Mucosa of rectum (tissue), 2 donors: ENCODE data around the gene AFG1L.
"Not testable (repeated sequence)": the region's sequence is repeated elsewhere in the genome, so short reads cannot be mapped to it uniquely, and the experiment has no call there.

Experiments used
- H3K27ac ChIP-seq, 2 donors: one replicate each; pipeline ENCODE4 v1.7.0; 2013; ENCODE audit warnings: inconsistent platforms in 2 of 2, low read depth in 2 of 2, low read length in 2 of 2
- H3K27me3 ChIP-seq, 2 donors: one replicate each; pipeline ENCODE4 v1.7.0; 2013; ENCODE audit warnings: low read length in 2 of 2; ENCODE audit not compliant: control insufficient read depth in 2 of 2, insufficient read depth in 2 of 2
- H3K36me3 ChIP-seq, 2 donors: one replicate each; pipeline ENCODE4 v1.7.0; 2013; ENCODE audit warnings: low read length in 2 of 2; ENCODE audit not compliant: control insufficient read depth in 2 of 2, insufficient read depth in 2 of 2
- H3K4me1 ChIP-seq, 2 donors: one replicate each; pipeline ENCODE4 v1.7.0; 2013; ENCODE audit warnings: low read length in 2 of 2, mild to moderate bottlenecking in 1 of 2; ENCODE audit not compliant: control insufficient read depth in 2 of 2, insufficient read depth in 2 of 2
- H3K4me3 ChIP-seq, 2 donors: one replicate each; pipeline ENCODE4 v1.7.0; 2013; ENCODE audit warnings: low read length in 2 of 2
- H3K9ac ChIP-seq, 2 donors: one replicate each; pipeline ENCODE4 v1.7.0; 2013; ENCODE audit warnings: low read length in 2 of 2, low read depth in 1 of 2, mild to moderate bottlenecking in 1 of 2
- H3K9me3 ChIP-seq, 2 donors: one replicate each; pipeline ENCODE4 v1.7.0; 2013; ENCODE audit warnings: low read length in 2 of 2; ENCODE audit not compliant: control insufficient read depth in 2 of 2
- donor health status: healthy.
- donor health status: Normal muscosa, but diverticular disease.

Gene AFG1L

GRCh38 chr6:108287373-108287772 is 7.5 kb upstream of the AFG1L start:
- no peak overlapping the region for H3K27ac ChIP-seq

GRCh38 chr6:108288742-108289141 is 6.1 kb upstream of the AFG1L start:
- Histone ChIP-seq H3K27ac (no peak overlapping the region), H3K36me3 (no peaks in the 10 kb centered on the region), H3K4me1 (no peaks in the 10 kb centered on the region), H3K9ac (no peak overlapping the region), H3K4me3 (no peak overlapping the region), H3K9me3 (no peaks in the 10 kb centered on the region), H3K27me3 (no peaks in the 10 kb centered on the region)

More at GRCh38 chr6:108287373-108287772, 7.5 kb upstream of the AFG1L start:
- H3K9me3 ChIP-seq: no peaks in the 10 kb centered on the region
- H3K9ac ChIP-seq: no peak overlapping the region
- H3K4me3 ChIP-seq: no peak overlapping the region
- H3K4me1 ChIP-seq: no peaks in the 10 kb centered on the region
- H3K27me3 ChIP-seq: no peaks in the 10 kb centered on the region
- H3K36me3 ChIP-seq: no peaks in the 10 kb centered on the region

GRCh38 chr6:108291091-108291490 is 3.8 kb upstream of the AFG1L start:
- H3K4me3 ChIP-seq: no peak overlapping the region
- H3K9ac ChIP-seq: no peak overlapping the region
- H3K9me3 ChIP-seq: no peaks in the 10 kb centered on the region
- H3K36me3 ChIP-seq: no peaks in the 10 kb centered on the region
- no peaks in the 10 kb centered on the region for H3K27me3 ChIP-seq
- H3K27ac ChIP-seq: no peak overlapping the region
- H3K4me1 ChIP-seq: peaks cover 3% of the 10 kb centered on the region in 2 donors

GRCh38 chr6:108292561-108292960 is 2.3 kb upstream of the AFG1L start:
- H3K4me3 ChIP-seq, H3K9ac ChIP-seq, H3K36me3 ChIP-seq, H3K4me1 ChIP-seq, H3K27ac ChIP-seq, H3K9me3 ChIP-seq, H3K27me3 ChIP-seq: not testable (repeated sequence)

GRCh38 chr6:108293527-108294296 is 1.1 kb upstream of the AFG1L start:
- H3K27ac ChIP-seq: peak overlapping the region in 1 of 2 donors; percentile 97
- no peaks in the 10 kb centered on the region for H3K36me3 ChIP-seq
- no peak overlapping the region for H3K9ac ChIP-seq
- H3K9me3 ChIP-seq: no peaks in the 10 kb centered on the region
- peaks cover 3% of the 10 kb centered on the region in 2 donors for H3K4me1 ChIP-seq
- no peaks in the 10 kb centered on the region for H3K27me3 ChIP-seq
- H3K4me3 ChIP-seq: peak overlapping the region; percentile 87 to 99

GRCh38 chr6:108294297-108294726 is 542 bp upstream of the AFG1L start:
- Histone ChIP-seq H3K36me3 (no peaks in the 10 kb centered on the region), H3K9me3 (no peaks in the 10 kb centered on the region), H3K4me3 (peak overlapping the region; percentile 87 to 99), H3K4me1 (peaks cover 3% of the 10 kb centered on the region in 2 donors), H3K27me3 (no peaks in the 10 kb centered on the region), H3K27ac (peak overlapping the region; percentile 95 to 97), H3K9ac (peak overlapping the region; percentile 82 to 97)

GRCh38 chr6:108295676-108296075 is 822 bp downstream of the AFG1L start:
- H3K9ac ChIP-seq: peak overlapping the region; percentile 82 to 97
- no peaks in the 10 kb centered on the region for H3K9me3 ChIP-seq
- no peaks in the 10 kb centered on the region for H3K27me3 ChIP-seq
- peaks cover 3% of the 10 kb centered on the region in 2 donors for H3K4me1 ChIP-seq
- H3K4me3 ChIP-seq: peak overlapping the region; percentile 87 to 99
- H3K27ac ChIP-seq: peak overlapping the region; percentile 95 to 97
- no peaks in the 10 kb centered on the region for H3K36me3 ChIP-seq

- Histone ChIP-seq H3K27me3 (no peaks in the 10 kb centered on the region), H3K4me1 (no peaks in the 10 kb centered on the region), H3K27ac (no peak overlapping the region), H3K4me3 (no peak overlapping the region), H3K9ac (no peak overlapping the region), H3K36me3 (no peaks in the 10 kb centered on the region), H3K9me3 (no peaks in the 10 kb centered on the region)
These were observed 7.5 kb downstream of the AFG1L start for GRCh38 chr6:108302386-108302785.

- H3K4me3 ChIP-seq: no peak overlapping the region
- no peaks in the 10 kb centered on the region for H3K4me1 ChIP-seq
- no peaks in the 10 kb centered on the region for H3K27me3 ChIP-seq
- H3K36me3 ChIP-seq: no peaks in the 10 kb centered on the region
- H3K27ac ChIP-seq: no peak overlapping the region
- no peak overlapping the region for H3K9ac ChIP-seq
- no peaks in the 10 kb centered on the region for H3K9me3 ChIP-seq
These were observed 9.8 kb downstream of the AFG1L start for GRCh38 chr6:108304646-108305045.

GRCh38 chr6:108308641-108309040 is 13.8 kb downstream of the AFG1L start:
- not testable (repeated sequence) for H3K4me1 ChIP-seq, H3K36me3 ChIP-seq, H3K4me3 ChIP-seq, H3K27me3 ChIP-seq, H3K27ac ChIP-seq, H3K9me3 ChIP-seq, H3K9ac ChIP-seq
